GM21367 (cell line): ENCODE results near the gene PDZD2.
"Not testable (repeated sequence)": the region's sequence is repeated elsewhere in the genome, so short reads cannot be mapped to it uniquely, and the experiment has no call there.

Experiments
- ATAC-seq: cut with Tn5 transposase; IDR thresholded peaks from one replicate; pipeline ENCODE4 v1.9.1; 2021; ENCODE audit not compliant: unreplicated experiment

Gene PDZD2

DNA sequence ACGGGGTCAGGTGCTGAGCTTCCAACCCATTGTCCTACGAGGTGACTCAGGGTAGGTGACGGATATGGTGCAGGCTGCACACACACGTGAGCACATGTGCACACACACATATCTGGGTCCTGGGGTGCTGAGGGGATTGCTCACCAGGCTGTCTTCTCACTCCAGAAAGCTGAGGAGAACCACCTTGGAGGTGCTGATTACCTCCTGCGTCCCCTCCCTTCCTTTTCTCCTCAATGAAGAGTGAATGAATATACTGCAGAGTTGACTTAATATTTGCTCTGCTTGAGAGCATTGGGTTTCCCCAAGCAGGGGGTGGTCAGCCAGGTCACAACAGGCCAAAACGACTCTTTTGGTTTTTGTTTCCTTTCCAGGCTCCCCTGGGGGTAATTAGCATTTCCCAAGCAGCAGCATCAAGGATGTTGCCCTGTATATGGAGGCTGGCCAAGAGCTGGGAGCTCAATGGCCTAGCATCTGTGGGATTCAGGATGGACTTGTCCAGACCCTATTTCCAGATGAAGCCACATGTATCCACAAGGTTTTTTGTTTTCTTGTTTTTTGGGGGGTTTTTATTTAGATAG lies 49.7 kb downstream of the PDZD2 start:
- ATAC-seq, result no peak

DNA sequence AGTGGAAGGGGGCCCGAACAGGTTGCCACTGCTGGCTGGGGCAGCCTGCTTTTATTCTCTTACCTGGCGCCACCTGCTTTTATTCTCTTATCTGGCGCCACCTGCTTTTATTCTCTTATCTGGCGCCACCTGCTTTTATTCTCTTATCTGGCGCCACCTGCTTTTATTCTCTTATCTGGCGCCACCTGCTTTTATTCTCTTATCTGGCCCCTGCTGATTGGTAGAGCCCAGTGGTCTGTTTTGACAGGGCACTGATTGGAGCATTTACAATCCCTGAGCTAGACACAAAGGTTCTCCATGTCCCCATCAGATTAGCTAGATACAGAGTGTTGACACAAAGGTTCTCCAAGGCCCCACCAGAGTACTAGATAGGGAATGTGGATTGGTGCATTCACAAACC lies 52.5 kb downstream of the PDZD2 start:
- ATAC-seq, result not testable (repeated sequence)

DNA sequence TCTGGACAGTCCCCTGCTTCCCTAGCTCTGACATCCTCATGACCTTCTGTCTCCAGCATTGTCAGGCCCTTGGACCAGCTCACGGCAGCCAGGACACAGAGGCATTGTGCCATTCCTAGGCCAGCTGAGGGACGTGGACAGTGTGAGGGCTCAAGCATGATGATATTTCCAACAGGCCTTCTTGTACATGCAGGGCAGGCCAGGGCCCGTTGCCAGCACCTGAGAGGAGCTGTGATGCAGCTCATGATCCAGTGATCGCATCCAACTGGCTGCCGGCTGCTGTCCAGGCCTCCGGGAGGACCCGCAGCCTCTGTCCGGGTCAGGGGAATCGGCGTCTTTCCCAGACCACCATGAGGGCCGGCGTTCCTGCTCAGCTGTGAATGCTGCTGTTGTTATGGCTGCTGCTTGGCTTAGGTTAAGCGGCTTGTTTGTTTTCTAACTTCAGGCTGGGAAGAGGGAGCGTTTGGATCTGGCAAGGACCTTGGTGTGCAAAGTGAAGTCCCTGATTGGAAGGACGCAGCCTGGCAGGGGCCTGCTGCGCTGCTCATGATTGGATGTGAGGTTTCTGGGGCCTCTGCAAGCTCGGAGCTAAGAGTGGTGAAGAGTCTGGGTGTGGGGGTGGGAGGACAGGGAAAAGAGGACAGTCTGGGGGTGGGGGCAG lies 53.8 kb downstream of the PDZD2 start:
- no peak for ATAC-seq

DNA sequence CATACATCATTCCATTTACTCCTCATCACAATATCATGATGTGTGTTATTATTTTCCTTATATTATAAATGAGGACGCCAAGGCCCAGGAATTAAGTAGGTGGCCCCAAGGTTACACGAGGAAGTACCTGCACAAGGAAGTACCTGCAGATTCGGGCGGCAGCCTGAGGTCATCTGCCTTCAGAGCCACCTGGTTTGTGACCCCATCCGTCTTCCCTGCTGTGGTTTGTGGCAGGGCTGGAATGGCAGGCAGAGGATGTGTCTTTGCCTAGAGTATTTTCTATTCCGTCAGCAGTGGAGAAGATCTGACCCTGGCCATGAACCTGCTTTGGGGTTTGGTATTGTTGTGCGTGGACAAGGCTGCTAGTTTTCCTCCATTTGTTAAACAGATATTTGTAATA lies 59.7 kb downstream of the PDZD2 start:
- no peak for ATAC-seq

DNA sequence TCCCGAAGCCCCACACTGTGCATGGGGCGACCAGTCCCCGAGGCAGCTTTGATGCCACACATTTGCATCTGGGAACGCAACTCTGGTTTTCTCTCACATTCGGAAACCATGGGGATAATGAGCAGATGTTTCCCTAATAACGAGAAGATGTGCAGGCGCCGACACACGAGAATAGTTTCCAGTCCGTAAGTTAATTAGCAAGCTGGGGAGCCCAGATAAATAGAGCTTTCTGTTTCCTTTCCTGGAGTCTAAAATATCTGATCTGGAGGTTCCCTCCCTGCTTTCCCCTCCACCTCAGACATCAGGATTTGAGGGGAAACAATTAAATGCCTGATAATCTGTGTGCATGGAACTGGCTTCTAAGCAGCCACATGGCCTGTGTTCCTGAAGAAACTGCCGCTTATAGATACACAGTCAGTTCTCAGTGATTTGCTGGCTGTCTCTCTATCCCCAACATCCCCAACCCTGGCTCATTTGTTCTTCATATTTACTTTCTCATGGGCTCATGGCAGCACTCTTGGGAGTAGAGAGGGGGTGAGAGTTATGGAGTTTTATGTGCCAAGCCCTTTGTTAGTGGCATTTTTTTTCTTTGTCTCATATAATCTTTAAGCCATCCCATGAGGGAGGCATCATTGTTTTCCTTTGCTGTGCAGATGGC lies 62.8 kb downstream of the PDZD2 start:
- ATAC-seq, result no peak

DNA sequence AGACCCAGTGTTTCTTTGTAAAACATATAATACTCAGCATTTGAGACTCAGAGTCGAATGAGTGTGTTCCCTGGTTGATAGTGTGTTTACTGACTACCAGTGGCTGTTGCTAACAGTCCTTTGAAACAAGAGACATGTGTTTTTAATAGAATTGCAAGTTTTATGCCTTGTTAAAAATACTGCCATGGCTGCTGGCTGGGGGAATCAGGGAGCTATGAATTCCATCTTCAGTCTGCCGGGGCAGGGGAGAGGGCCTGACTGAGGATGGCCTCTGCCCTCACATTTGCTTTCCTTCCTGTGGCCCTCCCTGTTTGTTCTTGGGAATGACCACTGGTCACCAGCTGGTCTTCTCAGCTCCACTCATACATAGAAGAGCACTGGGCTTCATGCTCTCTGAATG lies 63.8 kb downstream of the PDZD2 start:
- ATAC-seq, result no peak

DNA sequence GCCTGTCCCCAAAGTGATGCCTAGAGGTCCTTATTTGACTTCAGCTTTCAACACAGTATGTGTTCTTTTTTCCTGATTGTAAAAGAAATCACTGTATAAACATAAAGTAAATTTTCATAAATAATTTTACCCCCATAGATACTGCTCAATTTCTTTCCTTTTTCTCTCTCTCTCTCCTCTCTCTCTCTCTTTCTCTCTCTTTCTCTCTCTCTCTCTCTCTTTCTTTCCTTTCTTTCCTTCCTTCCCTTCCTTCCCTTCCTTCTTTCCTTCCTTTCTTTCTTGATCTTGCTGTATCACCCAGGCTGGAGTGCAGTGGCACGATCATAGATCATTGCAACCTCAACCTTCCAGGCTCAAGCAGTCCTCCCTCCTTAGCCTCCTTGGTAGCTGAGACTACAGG lies 64.8 kb downstream of the PDZD2 start:
- ATAC-seq, result no peak

DNA sequence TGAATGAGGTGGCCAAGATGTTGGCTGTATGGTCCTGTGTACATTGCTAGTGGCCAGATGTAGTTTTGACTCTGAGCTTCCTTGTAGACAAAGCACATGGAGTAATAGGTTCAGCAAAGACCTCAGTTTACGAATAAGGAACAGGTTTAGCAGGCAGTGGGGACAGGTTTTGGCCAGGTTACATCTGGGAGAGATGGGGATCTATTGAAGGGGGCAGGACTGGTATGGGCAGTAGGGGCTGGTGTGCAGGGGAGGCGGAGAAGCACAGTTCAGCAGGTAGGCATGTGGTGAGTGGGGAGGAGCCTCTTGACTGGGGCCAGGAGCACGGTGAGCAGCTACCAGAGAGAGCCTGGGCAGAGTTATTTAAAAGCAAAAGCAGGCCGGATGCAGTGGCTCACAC lies 67.3 kb downstream of the PDZD2 start:
- ATAC-seq, result no peak

DNA sequence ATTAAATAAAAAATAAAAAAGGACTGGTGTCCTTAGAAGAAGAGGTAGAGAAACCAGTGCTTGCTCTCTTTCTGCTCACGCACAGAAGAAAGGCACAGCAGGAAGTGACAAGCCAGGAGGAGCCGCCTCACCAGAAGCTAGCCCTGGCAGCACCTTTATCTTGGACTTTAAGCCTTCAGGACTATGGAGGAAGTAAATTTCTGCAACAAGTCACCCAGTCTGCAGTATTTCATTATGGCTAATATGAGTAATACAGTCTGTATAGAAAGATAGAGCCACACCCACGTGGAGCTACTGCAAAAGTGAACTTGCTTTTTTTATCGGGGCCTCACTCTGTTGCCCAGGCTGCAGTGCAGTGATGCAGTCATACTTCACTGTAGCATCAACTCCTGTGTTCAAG lies 68.4 kb downstream of the PDZD2 start:
- no peak for ATAC-seq

DNA sequence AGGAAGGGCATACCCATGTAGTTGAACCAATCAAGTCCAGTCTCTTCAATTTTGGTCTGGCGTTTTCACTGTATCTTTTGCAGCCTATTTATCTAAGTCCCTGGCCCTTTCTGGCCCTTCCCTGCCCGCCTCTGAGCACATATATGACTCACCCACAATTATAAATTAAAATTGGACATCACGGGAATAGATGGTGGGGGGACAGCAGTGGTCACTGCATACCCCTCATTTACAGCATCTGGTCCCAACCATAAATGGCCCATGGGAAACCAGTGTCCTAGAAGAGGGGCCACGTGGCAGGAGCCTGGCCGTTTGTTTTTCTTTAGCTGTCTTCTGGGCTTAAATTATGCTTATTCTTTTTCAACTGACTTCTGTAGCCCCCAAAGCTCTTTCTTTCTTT lies 69.2 kb downstream of the PDZD2 start:
- ATAC-seq, result no peak

DNA sequence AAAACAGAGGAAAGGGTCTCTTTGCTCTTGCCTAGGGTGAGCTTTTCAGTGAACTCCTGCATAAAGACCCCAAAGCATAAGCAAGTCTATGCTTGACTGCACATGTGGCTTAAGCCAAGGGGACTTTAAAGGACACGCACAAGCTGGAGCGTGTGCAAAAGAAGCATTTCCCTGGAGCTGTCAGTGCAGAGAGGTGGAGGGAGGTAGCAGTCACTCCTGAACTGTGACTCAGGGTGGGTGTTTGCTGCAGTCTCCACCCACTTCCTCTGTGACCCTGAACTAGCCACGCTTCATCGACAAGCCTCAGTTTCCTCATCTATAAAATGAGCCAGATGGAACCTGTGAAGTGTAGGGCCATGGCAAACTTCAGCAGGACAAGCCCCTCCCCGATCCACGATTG lies 72.4 kb downstream of the PDZD2 start:
- no peak for ATAC-seq

DNA sequence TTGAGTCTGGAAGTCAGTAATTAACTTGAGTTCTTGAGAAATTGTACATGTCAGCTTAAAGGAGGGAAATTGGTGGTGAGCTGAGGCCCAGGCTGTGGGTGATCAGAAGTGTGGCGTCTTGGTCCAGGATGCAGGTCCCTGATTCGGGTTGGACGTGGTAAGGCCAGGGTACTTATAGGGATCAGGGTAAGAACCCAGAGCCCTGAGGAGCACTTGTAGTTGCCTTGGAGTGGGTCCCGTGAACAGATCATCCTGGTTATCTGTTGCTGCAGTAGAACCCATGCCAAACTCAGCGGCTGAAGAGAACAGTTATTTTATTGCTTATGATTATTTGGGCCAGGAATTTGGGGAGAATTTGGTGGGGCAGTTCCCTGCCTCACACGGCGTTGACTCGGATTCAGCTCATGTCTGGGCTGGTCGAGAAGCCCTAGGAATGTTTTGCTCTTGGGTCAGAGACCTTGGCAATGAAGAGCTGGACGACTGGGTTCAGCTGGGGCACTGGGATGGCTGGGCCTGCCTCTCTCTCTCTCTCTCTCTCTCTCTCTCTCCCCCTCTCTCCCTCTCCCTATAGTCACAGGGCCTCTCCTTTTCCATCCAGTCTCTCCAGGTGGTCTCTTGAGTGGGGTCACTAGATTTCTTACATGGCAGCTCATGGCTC lies 73.1 kb downstream of the PDZD2 start:
- ATAC-seq, result no peak

DNA sequence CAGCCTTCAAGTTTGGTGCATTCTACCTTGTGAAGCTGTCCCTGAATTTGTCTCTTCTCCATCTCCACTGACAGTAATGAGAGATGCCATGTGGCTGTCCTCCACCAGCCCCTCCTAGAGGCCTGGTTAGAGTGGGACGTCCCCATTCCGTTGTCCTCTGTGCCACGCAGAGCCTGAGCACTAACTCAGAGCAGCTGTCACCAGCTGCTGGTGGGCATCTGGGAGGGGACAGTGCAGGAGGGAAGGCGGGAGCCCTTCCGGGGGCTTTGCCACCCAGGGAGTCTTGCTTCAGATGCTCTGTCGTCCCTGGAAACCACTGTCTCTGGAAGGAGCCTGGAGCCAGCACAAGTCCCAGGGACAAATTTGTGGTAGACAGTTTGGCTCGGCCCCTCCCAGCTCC lies 78.6 kb downstream of the PDZD2 start:
- no peak for ATAC-seq

DNA sequence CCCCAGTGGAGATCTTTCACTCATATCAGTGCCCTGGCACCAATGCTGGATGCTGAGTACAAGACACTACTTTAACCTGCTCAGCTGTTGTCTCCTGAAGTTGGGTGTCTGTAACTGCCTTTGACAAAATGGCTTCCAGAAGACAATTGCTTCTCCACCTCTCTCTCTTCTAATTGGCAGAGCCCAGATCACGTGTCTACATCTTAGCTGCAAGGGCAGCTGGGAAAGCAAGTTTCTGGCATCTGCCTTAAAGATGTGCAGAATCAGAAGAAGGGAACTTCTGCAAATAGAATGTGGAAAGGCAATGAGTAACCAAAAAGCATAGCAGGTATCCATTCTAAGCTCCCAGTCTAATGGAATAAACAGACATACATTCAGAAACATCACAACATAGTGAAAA lies 81.1 kb downstream of the PDZD2 start:
- ATAC-seq, result no peak

DNA sequence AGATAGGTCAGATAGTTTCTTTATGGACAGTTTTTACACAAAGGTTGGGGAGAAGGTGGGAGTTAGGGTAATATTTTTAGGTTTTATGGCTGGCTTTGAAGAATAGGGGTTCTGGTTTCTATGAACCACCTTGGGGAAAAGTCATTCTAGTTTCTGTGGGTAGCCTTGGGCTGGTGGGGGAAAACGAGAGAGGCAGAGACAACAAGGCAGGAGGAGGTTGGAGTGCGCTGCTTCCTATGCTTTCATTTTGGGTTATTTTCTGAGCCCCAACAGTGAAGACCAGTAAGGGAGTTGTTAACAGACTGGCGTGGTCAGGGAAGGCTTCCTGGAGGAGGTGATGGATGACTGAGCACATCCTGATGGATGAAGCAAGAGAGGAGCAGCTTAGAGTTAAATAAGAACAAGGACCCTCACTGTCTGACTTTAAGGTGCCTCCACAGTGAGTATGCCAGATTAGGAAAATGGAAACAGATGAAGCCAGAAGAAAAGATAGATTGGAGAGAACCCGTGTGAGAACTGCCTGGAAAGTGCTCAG lies 81.9 kb downstream of the PDZD2 start:
- ATAC-seq, result no peak

DNA sequence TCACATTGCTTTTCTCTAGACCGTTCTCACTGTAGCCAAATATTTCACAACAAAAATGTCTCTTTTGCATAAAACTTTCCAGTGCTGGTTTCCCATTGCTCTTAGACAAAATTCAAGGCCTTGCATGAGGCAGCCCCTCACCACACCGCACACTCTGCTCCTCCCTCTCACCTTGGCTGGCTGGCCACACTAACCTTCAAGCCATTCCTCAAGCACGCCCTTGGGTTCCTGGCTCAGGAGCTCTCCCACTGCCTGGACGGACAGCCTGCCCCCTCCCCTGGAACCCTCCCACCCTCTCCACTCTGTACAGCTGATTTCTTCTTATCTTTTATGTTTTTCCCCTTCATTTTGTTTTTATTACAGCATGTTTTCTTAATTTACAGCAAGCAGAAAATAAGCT lies 83.2 kb downstream of the PDZD2 start:
- ATAC-seq, result no peak

DNA sequence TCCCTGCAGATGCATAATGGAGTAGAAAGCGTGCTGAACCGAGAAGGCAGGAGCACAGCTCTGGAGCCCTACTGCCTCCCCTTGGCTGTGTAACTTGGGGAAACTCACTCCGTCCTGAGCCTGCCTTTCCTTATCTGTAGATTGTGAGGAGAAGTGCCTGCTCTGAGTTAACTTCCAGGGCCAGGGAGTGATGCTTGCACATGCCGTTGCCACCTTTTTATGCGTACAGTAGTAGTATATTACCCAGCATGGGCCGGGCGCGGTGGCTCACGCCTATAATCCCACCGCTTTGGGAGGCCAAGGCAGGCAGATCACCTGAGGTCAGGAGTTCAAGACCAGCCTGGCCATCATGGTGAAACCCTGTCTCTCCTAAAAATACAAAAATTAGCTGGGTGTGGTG lies 87.1 kb downstream of the PDZD2 start:
- no peak for ATAC-seq

DNA sequence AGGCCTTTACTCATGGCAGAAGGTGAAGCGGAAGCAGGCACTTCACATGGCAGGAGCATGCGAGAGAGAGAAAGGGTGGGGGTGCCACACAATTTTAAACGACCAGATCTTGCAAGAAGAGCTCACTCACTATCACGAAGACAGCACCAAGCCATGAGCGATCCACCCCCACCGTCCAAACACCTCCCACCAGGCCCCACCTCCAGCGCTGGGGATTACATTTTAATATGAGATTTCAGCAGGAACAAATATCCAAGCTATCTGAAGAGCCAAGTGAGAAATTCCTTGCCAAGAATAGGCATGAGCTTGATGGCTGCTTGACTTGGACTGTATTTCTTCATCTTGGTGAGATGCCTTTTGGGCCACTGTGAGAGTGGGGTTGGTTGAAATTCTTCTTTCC lies 88.0 kb downstream of the PDZD2 start:
- ATAC-seq, result no peak

DNA sequence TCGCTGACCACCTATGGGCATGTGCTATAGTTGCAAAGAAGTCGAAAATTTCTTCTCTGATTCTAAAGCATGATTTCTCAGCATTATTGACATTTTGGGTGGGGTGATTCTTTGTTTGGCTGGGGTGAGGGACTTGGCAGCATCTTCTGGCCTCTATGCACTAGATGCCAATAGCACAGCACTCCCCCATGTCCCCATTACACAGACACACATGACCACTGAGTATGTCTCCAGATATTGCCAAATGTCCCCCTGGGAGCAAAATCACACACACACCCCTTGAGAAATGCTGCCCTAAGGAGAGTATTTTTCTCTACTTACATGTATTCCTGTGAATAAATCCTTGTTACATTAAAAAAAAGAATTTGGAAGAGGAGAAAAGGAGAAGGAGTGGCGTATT lies 89.1 kb downstream of the PDZD2 start:
- ATAC-seq, result no peak

DNA sequence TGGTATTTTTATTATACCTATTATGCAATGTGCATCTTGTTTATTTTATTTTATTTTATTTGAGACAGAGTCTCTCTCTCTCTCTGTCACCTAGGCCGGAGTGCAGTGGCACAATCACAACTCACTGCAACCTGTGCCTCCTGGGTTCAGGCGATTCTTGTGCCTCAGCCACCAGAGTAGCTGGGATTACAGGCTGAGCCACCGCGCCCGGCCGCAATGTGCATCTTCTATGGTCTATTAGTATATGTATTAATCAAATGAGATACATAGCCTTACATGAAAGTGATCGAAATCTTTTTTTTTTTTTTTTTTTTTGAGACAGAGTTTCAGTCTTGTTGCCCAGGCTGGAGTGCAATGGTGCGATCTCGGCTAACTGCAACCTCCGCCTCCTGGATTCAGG lies 89.9 kb downstream of the PDZD2 start:
- not testable (repeated sequence) for ATAC-seq

DNA sequence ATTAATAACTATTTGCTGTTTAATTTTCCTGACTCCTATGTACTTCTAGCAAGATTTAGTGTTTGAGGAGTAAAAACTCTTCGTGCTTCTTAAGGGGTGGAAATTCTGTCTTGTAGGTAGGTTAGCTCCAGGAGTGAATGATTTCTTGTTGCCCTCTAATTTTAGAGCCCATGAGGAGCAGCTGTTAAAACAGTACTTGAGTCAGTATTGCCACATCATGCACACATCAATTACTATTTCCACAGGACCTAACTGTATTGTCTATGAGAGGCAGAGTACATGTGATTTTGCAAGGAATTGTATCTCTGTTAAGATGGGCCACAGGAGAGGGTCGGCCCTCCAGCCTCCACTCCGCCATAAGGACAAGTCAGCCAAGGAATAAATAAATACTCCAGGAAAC lies 91.2 kb downstream of the PDZD2 start:
- no peak for ATAC-seq

DNA sequence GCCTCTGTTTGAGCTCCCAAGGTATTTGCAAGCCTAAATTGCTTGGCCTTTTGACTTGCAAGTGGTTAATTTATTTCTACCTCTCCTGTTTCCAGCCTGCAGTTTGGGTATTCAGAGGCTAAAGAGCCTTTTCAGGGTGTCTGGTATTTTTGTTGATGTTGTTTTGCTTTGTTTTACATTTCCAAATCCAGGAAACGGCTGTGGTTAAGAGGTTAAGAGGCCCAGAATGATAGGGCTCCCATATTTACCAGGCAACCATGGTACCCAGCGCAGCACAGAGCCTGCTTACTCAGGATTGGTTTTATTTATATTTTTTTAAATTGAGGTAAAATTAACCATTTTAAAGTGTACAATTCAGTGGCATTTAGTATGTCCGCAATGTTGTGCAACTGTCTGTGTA lies 92.1 kb downstream of the PDZD2 start:
- ATAC-seq, result no peak
